Measurements from ENCODE around the gene CAPN9. TPM values are rescaled to one million over a fixed set of nuclear protein-coding genes. Genes with fewer than 3 reads are reported as not detected.

CAPN9 gene
- polyA plus RNA-seq, 1 donor (not counting 4 experiments of a cell fraction or from before 2014, with no cell fraction given): not detected

DNA sequence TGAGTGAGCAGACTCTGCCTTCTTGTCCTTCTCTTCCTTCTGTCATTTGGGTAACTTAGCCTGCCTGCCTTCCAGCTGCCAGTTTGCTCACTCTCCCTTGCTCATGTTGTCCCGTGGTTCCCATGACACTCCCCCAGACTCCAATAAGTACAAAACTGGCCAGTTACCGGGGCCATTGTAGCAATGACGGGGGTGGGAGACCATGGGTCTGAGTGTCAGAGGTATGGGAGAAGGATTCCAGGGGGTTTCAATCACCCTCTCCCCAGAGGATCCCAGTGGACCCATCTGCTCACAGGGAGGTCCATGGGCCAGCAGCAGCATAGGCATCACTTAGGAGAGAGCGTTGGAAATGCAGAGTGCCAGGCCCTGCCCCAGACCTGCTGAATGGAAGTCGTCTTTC, 51.3 kb downstream of the CAPN9 start:
- Histone ChIP-seq H3K9me1 (ENCODE audit: control insufficient read depth, extremely low read depth, insufficient read depth, low read length) (no peaks in the 10 kb centered on the region), H3K9ac (ENCODE audit: control insufficient read depth, extremely low read depth, insufficient read depth, low read length) (no peak overlapping the region), H3K4me2 (ENCODE audit: control insufficient read depth, extremely low read depth, insufficient read depth, low read depth, low read length) (no peak overlapping the region), H3K4me1 (ENCODE audit: control insufficient read depth, extremely low read depth, insufficient read depth, low read length) (no peaks in the 10 kb centered on the region), H3K27me3 (ENCODE audit: control insufficient read depth, extremely low read depth, insufficient read depth, low read length) (no peaks in the 10 kb centered on the region), H4K20me1 (ENCODE audit: control insufficient read depth, extremely low read depth, insufficient read depth, low read length) (no peaks in the 10 kb centered on the region), H3K36me3 (ENCODE audit: control insufficient read depth in 2 of 2, extremely low read depth in 1 of 2, insufficient read depth in 2 of 2, low read length in 2 of 2) (no peaks in the 10 kb centered on the region), H2AFZ (ENCODE audit: control insufficient read depth, low read length) (no peak overlapping the region), H3K27ac (ENCODE audit: control insufficient read depth, insufficient read depth, low read length) (no peak overlapping the region), H3K79me2 (ENCODE audit: control insufficient read depth, insufficient read depth, low read length) (no peaks in the 10 kb centered on the region), H3K9me3 (ENCODE audit: control insufficient read depth, low read depth, low read length) (no peaks in the 10 kb centered on the region), H3K4me3 (ENCODE audit: control insufficient read depth in 2 of 3, extremely low read depth in 1 of 3, insufficient read depth in 2 of 3, low read depth in 1 of 3, low read length in 3 of 3) (no peak overlapping the region)
- FAIRE-seq (no peak), DNase-seq (ENCODE audit: low read depth, low spot score) (no peak)
- dilution Hi-C loops (cut with MboI; ENCODE audit: extremely low pct_ligation_motif_present, low sequenced_read_pairs): no loop called here
- no peak for TF ChIP-seq EZH2 (IDR thresholded peaks at IDR 0.05; ENCODE audit: low read length)
- no peak for TF ChIP-seq CTCF (optimal IDR thresholded peaks at IDR 0.05 in 1 of 3, IDR thresholded peaks at IDR 0.05 in 1 of 3, conservative IDR thresholded peaks at IDR 0.05 in 1 of 3; ENCODE audit: extremely low read depth in 1 of 3, insufficient read depth in 2 of 3, low read length in 3 of 3)

DNA sequence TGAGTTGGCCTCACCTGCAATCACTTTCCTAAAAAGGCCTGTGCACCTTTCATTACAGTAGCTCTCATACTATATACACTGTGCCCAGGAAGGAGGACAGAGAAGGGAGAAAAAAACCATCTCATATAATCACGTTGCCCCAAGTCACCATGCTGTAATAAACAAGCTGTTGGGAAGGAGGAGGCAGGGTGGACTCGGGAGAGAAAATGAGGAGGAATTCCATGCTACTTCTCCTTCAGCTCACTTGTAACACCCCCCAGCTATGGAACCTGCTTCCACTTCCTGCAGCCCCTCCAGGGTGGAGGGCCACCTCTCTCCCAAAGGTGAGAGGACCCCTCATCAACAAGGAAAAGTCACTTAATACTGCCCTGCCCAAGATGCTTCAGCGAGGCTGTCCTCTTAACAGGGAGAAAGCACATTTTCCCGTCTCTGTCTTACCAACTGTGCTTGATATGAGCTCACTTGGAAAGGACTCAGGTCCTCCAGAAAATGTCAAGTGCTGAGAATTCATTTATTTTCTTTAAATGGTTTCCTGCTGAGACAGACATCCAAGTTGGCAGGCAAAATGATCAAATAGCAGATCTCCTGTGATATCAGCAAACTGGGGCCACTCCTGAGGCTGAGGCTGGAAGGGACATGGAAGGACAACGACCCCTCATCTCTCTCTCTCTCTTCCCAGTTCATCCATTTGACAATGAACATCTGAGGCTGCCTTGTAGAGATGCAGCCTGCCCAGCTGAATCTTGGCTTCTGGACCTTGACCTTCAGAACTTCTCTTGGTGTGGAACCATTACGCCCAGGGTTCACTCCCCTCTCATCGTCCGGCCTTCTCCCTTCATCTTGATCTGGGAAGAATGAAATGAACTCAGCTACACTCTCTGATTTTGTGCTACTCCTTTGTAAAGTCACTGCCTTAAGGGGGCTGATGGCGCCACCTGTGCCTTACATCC, 54.0 kb downstream of the CAPN9 start:
- no peaks in the 10 kb centered on the region for H4K20me1 ChIP-seq (ENCODE audit: control insufficient read depth, extremely low read depth, insufficient read depth, low read length)
- dilution Hi-C loops (cut with MboI; ENCODE audit: extremely low pct_ligation_motif_present, low sequenced_read_pairs): no loop called here
- no peak overlapping the region for H3K4me3 ChIP-seq (ENCODE audit: control insufficient read depth in 2 of 3, extremely low read depth in 1 of 3, insufficient read depth in 2 of 3, low read depth in 1 of 3, low read length in 3 of 3)
- no peak for FAIRE-seq
- no peak overlapping the region for H3K27ac ChIP-seq (ENCODE audit: control insufficient read depth, insufficient read depth, low read length)
- no peaks in the 10 kb centered on the region for H3K27me3 ChIP-seq (ENCODE audit: control insufficient read depth, extremely low read depth, insufficient read depth, low read length)
- no peaks in the 10 kb centered on the region for H3K9me3 ChIP-seq (ENCODE audit: control insufficient read depth, low read depth, low read length)
- no peak overlapping the region for H3K9ac ChIP-seq (ENCODE audit: control insufficient read depth, extremely low read depth, insufficient read depth, low read length)
- H3K4me1 ChIP-seq (ENCODE audit: control insufficient read depth, extremely low read depth, insufficient read depth, low read length): no peaks in the 10 kb centered on the region
- no peaks in the 10 kb centered on the region for H3K79me2 ChIP-seq (ENCODE audit: control insufficient read depth, insufficient read depth, low read length)
- no peak overlapping the region for H2AFZ ChIP-seq (ENCODE audit: control insufficient read depth, low read length)
- no peak for DNase-seq (ENCODE audit: low read depth, low spot score)
- no peak for TF ChIP-seq EZH2 (IDR thresholded peaks at IDR 0.05; ENCODE audit: low read length)
- TF ChIP-seq CTCF (optimal IDR thresholded peaks at IDR 0.05 in 1 of 3, IDR thresholded peaks at IDR 0.05 in 1 of 3, conservative IDR thresholded peaks at IDR 0.05 in 1 of 3; ENCODE audit: extremely low read depth in 1 of 3, insufficient read depth in 2 of 3, low read length in 3 of 3): no peak
- H3K9me1 ChIP-seq (ENCODE audit: control insufficient read depth, extremely low read depth, insufficient read depth, low read length): no peaks in the 10 kb centered on the region
- no peak overlapping the region for H3K4me2 ChIP-seq (ENCODE audit: control insufficient read depth, extremely low read depth, insufficient read depth, low read depth, low read length)
- no peaks in the 10 kb centered on the region for H3K36me3 ChIP-seq (ENCODE audit: control insufficient read depth in 2 of 2, extremely low read depth in 1 of 2, insufficient read depth in 2 of 2, low read length in 2 of 2)
